ENCODE measurements around the gene LPAR1.

GRCh38 chr9:110886832-110887231 lies 151.4 kb downstream of the LPAR1 start:
- no peak for TF ChIP-seq CTCF (IDR thresholded peaks at IDR 0.05)
- no peak for TF ChIP-seq EZH2 (IDR thresholded peaks at IDR 0.05; ENCODE audit: borderline replicate concordance, insufficient read depth, low read depth, low read length, poor library complexity, severe bottlenecking)

All from B cell (primary cell).